Thoracic aorta (tissue), 2 donors: ENCODE data around the gene NSD1. TPM values are rescaled to one million over a fixed set of nuclear protein-coding genes. Genes with fewer than 3 reads are reported as not detected.
"Not testable (repeated sequence)": the region's sequence is repeated elsewhere in the genome, so short reads cannot be mapped to it uniquely, and the experiment has no call there.

Source experiments
- ATAC-seq: fragments of 150-250 bp; one replicate; pipeline ENCODE4 v1.8.0; 2017; ENCODE audit warnings: low read depth; ENCODE audit not compliant: insufficient number of reproducible peaks, low FRiP score
- DNase-seq: peaks from one replicate; pipeline ENCODE4 v3.0.0-alpha.2; 2020; ENCODE audit warnings: low spot score
- H3K27ac ChIP-seq, 2 donors: fragments of 200-600 bp; sonication (generic); 1 replicate in 1 of 2; 2 replicates in 1 of 2; pipeline ENCODE4 v1.5.1; 2016; ENCODE audit warnings: mild to moderate bottlenecking in 2 of 2, moderate library complexity in 2 of 2
- H3K27me3 ChIP-seq: fragments of 200-600 bp; sonication (generic); replicated peaks from 2 replicates; pipeline ENCODE4 v1.6.0; 2016; ENCODE audit warnings: mild to moderate bottlenecking; ENCODE audit not compliant: insufficient read depth
- H3K36me3 ChIP-seq: fragments of 200-600 bp; sonication (generic); one replicate; pipeline ENCODE4 v1.5.1; 2016
- H3K4me1 ChIP-seq, 2 donors: fragments of 200-600 bp; sonication (generic); 1 replicate in 1 of 2; 2 replicates in 1 of 2; pipeline versions ENCODE4 v1.5.1 to v1.6.0; 2016; ENCODE audit warnings: low read depth in 2 of 2, mild to moderate bottlenecking in 1 of 2; ENCODE audit not compliant: control insufficient read depth in 1 of 2
- H3K4me3 ChIP-seq: fragments of 200-600 bp; sonication (generic); 2 replicates; pipeline ENCODE4 v1.5.1; 2016; ENCODE audit warnings: mild to moderate bottlenecking
- H3K9me3 ChIP-seq: fragments of 200-600 bp; sonication (generic); 2 replicates; pipeline ENCODE4 v1.5.1; 2016
- CTCF ChIP-seq: fragments of 200-600 bp; sonication (generic); IDR thresholded peaks from one replicate; pipeline ENCODE4 v1.5.1; 2019; ENCODE audit warnings: antibody characterized with exemption
- total RNA-seq, 2 donors: library from RNA; depleted of rRNA; stranded (reverse); fragments of >200 nt; gene quantifications; one replicate each; pipeline versions ENCODE4 v1.1.0 to v1.2.3, GENCODE V29; 2016

The NSD1 gene
- total RNA-seq, 2 donors from 2014 or later: 26.1 to 70.5 TPM

- no peak overlapping the region for H3K27ac ChIP-seq
- no peaks in the 10 kb centered on the region for H3K4me1 ChIP-seq
- ATAC-seq: no peak
- no peak overlapping the region for H3K4me3 ChIP-seq
- TF ChIP-seq CTCF: no peak
- H3K36me3 ChIP-seq: peaks cover 68% of the 10 kb centered on the region
- DNase-seq: no peak
- H3K27me3 ChIP-seq: no peaks in the 10 kb centered on the region
- no peaks in the 10 kb centered on the region for H3K9me3 ChIP-seq
Observed at GRCh38 chr5:177336603-177337494, 203.3 kb downstream of the NSD1 start.

- Histone ChIP-seq H3K4me3 (no peak overlapping the region), H3K27ac (no peak overlapping the region), H3K27me3 (no peaks in the 10 kb centered on the region), H3K4me1 (no peaks in the 10 kb centered on the region), H3K36me3 (peaks cover 56% of the 10 kb centered on the region), H3K9me3 (no peaks in the 10 kb centered on the region)
- DNase-seq (no peak), ATAC-seq (no peak)
- no peak for TF ChIP-seq CTCF
Observed at GRCh38 chr5:177338251-177339106, 204.9 kb downstream of the NSD1 start.

- no peak for TF ChIP-seq CTCF
- H3K4me3 ChIP-seq: no peak overlapping the region
- H3K36me3 ChIP-seq: peaks cover 49% of the 10 kb centered on the region
- H3K27me3 ChIP-seq: no peaks in the 10 kb centered on the region
- H3K9me3 ChIP-seq: no peaks in the 10 kb centered on the region
- no peak overlapping the region for H3K27ac ChIP-seq
- no peak for DNase-seq
- H3K4me1 ChIP-seq: no peaks in the 10 kb centered on the region
- ATAC-seq: no peak
Observed at GRCh38 chr5:177339107-177339638, 205.6 kb downstream of the NSD1 start.

GRCh38 chr5:177343000-177343399, 209.4 kb downstream of the NSD1 start:
- DNase-seq, H3K9me3 ChIP-seq, H3K27ac ChIP-seq, ATAC-seq, H3K27me3 ChIP-seq, H3K4me3 ChIP-seq: not testable (repeated sequence)
- Histone ChIP-seq H3K4me1 (peaks cover 2 to 14% of the 10 kb centered on the region in 2 donors), H3K36me3 (peaks cover 17% of the 10 kb centered on the region)

- H3K27me3 ChIP-seq: no peaks in the 10 kb centered on the region
- no peaks in the 10 kb centered on the region for H3K9me3 ChIP-seq
- DNase-seq (no peak), ATAC-seq (no peak)
- TF ChIP-seq CTCF: no peak
- H3K27ac ChIP-seq: no peak overlapping the region
- H3K36me3 ChIP-seq: peaks cover 14% of the 10 kb centered on the region
- H3K4me1 ChIP-seq: peaks cover 2 to 20% of the 10 kb centered on the region in 2 donors
- no peak overlapping the region for H3K4me3 ChIP-seq
Observed at GRCh38 chr5:177343777-177344176, 210.2 kb downstream of the NSD1 start.
